Activated CD4-positive, alpha-beta memory T cell treated with anti-CD3 and anti-CD28 coated beads for 36 hours (primary cell): ENCODE results near the gene NRG3. TPM values are rescaled to one million over a fixed set of nuclear protein-coding genes. Genes with fewer than 3 reads are reported as not detected.

ENCODE experiments used
- CTCF ChIA-PET: fragments of 350-600 bp; sonication (Branson Sonifier 250); formaldehyde crosslinking; loops from one replicate; lab custom pipeline; 2021; ENCODE audit warnings: antibody characterized with exemption, inconsistent platforms; lab: Charles Lee
- POLR2A ChIA-PET: fragments of 350-600 bp; sonication (Branson Sonifier 250); formaldehyde crosslinking; loops from one replicate; lab custom pipeline; 2021; ENCODE audit warnings: antibody characterized with exemption; lab: Charles Lee
- DNase-seq: peaks from one replicate; pipeline ENCODE4 v3.0.0-alpha.2; 2020
- H3K27ac Mint-ChIP-seq: one replicate; pipeline ENCODE4 v1.8.0; 2021; ENCODE audit warnings: mixed read lengths
- H3K27me3 Mint-ChIP-seq: one replicate; pipeline ENCODE4 v1.8.0; 2021; ENCODE audit warnings: mixed read lengths
- H3K36me3 Mint-ChIP-seq: one replicate; pipeline ENCODE4 v1.8.0; 2021; ENCODE audit warnings: mixed read lengths
- H3K4me1 Mint-ChIP-seq: one replicate; pipeline ENCODE4 v1.8.0; 2021; ENCODE audit warnings: low read depth, mixed read lengths
- H3K4me3 Mint-ChIP-seq: one replicate; pipeline ENCODE4 v1.8.0; 2021; ENCODE audit warnings: mild to moderate bottlenecking, mixed read lengths
- H3K9me3 Mint-ChIP-seq: one replicate; pipeline ENCODE4 v1.8.0; 2021; ENCODE audit warnings: mixed read lengths
- intact Hi-C: fragments of 100-400 bp; cut with micrococcal nuclease; formaldehyde crosslinking; loops from one replicate; pipeline ENCODE4 v1.15.1; 2023
- total RNA-seq, 2 experiments: library from RNA; stranded (reverse); gene quantifications; one replicate each; pipeline ENCODE4 v1.2.3, GENCODE V29; 2021

The NRG3 gene
- total RNA-seq, 2 experiments from 2014 or later = not detected

DNA sequence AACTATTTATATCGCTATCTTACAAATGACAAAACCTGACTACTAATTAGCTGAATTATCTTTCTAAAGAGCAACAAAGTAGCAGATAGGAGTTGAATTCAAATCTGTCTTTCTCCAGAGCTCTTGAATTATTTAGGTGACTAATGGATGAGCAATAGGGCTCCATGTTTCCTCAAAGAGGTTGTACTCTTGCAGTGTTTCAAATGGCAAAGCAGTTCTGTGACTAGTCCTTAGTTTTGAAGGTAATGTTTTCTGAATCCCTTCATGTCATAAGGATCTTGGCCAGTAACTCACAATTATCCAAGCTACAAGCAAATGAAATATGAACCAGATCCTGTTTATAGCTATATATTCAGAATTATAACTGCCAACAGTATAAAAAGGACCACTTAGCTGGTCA lies 999.7 kb downstream of the NRG3 start:
- Mint-ChIP-seq H3K9me3 (peaks cover 2% of the 10 kb centered on the region), H3K36me3 (no peaks in the 10 kb centered on the region), H3K4me1 (no peaks in the 10 kb centered on the region), H3K27me3 (no peaks in the 10 kb centered on the region), H3K4me3 (no peak overlapping the region), H3K27ac (no peak overlapping the region)
- no peak for DNase-seq
- ChIA-PET POLR2A (no interaction called here), CTCF (no interaction called here)
- intact Hi-C loops = no loop called here

DNA sequence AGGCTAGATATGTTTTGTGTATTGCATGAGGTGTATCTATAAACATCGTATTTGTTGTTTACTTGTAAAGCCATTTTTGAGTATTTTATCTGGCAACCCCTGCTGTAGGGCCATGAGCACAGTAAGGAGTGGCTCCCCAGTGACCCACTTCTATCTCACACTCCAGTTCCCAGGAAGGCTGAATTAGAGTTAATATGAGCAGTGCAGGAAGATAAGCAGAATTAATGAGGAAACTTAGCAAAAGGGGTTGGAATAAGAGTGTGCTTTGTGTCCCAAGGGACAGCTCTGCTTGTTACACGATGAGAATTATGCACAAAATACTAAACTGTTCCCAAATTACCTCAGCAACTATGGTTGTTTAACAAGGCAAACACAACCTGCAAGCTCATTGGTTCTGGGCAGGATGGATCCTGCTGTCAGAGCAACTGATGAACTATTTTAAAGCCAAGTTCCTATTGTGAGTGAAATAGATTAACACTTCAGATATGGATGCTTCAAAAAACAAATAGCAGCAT lies 1005.8 kb downstream of the NRG3 start:
- DNase-seq = no peak
- H3K4me1 Mint-ChIP-seq = no peaks in the 10 kb centered on the region
- CTCF ChIA-PET = no interaction called here
- intact Hi-C loops = no loop called here
- H3K9me3 Mint-ChIP-seq = no peaks in the 10 kb centered on the region
- no peaks in the 10 kb centered on the region for H3K27me3 Mint-ChIP-seq
- H3K4me3 Mint-ChIP-seq = no peak overlapping the region
- no peak overlapping the region for H3K27ac Mint-ChIP-seq
- POLR2A ChIA-PET = no interaction called here
- H3K36me3 Mint-ChIP-seq = no peaks in the 10 kb centered on the region

DNA sequence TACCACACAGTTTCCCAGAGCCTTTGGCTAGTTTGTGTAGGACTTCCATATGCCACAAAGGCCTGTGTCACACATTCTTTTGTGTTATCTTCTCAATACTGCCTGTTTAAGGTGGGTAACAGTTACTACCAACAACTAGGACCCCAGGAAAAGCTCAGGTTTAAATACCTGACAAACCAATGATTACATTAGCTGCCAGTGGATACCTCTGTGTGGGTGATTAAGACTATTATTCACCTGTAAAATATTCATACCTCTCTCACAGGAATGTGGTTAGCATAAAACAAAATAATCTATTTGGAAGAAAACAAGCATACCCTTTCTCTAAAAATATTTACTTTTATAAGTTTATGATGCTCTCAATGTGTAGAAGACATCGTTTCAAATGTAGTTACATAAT lies 1007.7 kb downstream of the NRG3 start:
- POLR2A ChIA-PET = no interaction called here
- CTCF ChIA-PET = no interaction called here
- H3K36me3 Mint-ChIP-seq = no peaks in the 10 kb centered on the region
- H3K27ac Mint-ChIP-seq = no peak overlapping the region
- no peak overlapping the region for H3K4me3 Mint-ChIP-seq
- no peaks in the 10 kb centered on the region for H3K27me3 Mint-ChIP-seq
- no peaks in the 10 kb centered on the region for H3K4me1 Mint-ChIP-seq
- DNase-seq = no peak
- intact Hi-C loops = no loop called here
- H3K9me3 Mint-ChIP-seq = peaks cover 3% of the 10 kb centered on the region

DNA sequence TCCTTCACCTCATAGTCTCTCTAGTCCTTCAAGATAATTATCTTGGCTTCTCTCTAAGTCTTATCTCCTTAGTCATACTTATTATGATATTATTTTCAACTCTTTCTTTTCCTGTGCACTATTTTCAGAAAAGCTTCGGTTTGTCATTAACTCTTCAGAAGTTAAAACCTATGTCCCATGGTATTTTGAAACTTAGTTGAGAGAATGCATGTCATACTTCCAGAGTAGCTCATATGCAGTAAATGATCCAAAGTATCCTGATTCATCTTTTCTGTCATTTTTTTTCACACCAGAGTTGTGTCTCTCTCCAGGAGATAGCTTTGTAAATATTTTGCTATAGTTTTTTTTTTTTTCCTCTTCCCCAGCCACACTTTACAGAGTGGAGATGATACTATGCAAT lies 1008.6 kb downstream of the NRG3 start:
- Mint-ChIP-seq H3K36me3 (no peaks in the 10 kb centered on the region), H3K4me3 (no peak overlapping the region), H3K27me3 (no peaks in the 10 kb centered on the region), H3K27ac (no peak overlapping the region), H3K9me3 (peaks cover 5% of the 10 kb centered on the region), H3K4me1 (no peaks in the 10 kb centered on the region)
- DNase-seq = no peak
- POLR2A ChIA-PET = no interaction called here
- CTCF ChIA-PET = no interaction called here
- intact Hi-C loops = no loop called here

DNA sequence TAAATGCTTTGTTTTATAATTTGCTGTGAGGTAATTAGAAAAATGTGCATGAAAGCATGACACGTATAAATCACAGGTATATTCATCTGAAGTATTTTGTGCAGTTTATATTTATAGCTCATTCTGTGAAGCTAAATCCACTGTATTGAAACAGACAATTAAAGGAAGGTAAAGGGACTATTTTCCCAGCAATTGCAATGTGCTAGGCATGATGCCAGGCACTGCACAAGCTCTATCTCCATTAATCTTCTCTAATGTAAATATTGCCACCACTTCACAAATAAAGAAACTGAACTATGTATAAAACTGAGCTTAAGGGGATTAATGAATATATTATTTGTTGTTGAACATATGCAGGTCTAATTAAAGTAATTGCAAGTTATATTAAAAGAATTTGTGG lies 1012.5 kb downstream of the NRG3 start:
- ChIA-PET CTCF (no interaction called here), POLR2A (no interaction called here)
- Mint-ChIP-seq H3K4me1 (no peaks in the 10 kb centered on the region), H3K4me3 (no peak overlapping the region), H3K27me3 (no peaks in the 10 kb centered on the region), H3K36me3 (no peaks in the 10 kb centered on the region), H3K9me3 (peaks cover 9% of the 10 kb centered on the region), H3K27ac (no peak overlapping the region)
- intact Hi-C loops = no loop called here
- no peak for DNase-seq

DNA sequence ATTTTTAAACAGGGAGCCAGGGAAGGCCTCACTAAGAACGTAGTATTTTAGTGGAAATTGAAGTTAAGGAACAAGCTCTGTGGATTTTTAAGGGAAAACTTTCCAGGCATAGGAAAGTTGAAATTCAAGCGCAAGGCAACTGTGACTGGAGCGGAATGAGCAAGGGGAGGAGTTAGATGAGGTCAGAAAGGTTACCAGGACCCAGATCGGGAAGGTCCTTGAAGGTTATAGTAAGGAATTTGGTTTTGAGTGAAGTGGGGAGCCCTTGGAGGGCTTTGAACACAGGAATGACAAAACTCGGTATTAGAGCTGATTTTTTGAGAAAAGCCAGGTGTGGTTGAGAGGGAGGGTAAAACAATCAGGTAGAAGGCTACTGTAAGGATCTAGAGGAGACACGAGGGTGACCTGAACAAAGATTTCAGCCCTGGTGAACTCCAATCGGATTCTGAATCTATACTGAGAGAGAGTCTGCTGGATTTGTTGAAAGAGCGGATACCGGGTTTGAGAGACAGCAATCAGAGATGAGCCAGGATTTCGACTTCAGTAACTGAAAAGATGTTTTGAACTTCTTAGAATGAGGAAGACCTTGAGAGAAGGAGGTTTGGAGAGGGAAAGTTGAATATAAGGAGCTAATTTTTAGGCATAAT lies 1013.9 kb downstream of the NRG3 start:
- intact Hi-C loops = no loop called here
- Mint-ChIP-seq H3K27ac (no peak overlapping the region), H3K27me3 (no peaks in the 10 kb centered on the region), H3K4me1 (no peaks in the 10 kb centered on the region), H3K4me3 (no peak overlapping the region), H3K36me3 (no peaks in the 10 kb centered on the region), H3K9me3 (peaks cover 9% of the 10 kb centered on the region)
- ChIA-PET CTCF (no interaction called here), POLR2A (no interaction called here)
- no peak for DNase-seq

DNA sequence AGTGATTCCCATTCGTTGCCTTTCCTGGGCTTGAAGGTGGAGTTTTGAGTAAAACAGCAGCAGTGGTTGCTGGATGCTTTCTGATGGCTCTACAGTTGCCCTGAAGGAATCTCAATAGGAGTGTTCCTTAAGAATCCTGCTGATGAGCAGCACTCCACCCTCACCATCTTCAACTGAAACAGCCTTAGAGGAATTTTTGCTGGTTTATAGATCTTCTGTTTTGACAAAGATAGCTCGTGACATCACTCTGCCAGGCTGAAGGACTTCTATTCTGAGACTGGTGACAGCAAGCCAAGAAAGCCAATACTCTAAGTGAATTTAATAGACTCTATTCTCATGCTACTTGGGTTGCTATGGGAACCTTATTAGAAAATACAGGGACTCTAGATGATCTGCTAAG lies 1014.7 kb downstream of the NRG3 start:
- H3K9me3 Mint-ChIP-seq = peaks cover 11% of the 10 kb centered on the region
- no peaks in the 10 kb centered on the region for H3K27me3 Mint-ChIP-seq
- CTCF ChIA-PET = no interaction called here
- intact Hi-C loops = no loop called here
- H3K4me1 Mint-ChIP-seq = no peaks in the 10 kb centered on the region
- H3K4me3 Mint-ChIP-seq = no peak overlapping the region
- POLR2A ChIA-PET = no interaction called here
- no peak for DNase-seq
- H3K27ac Mint-ChIP-seq = no peak overlapping the region
- no peaks in the 10 kb centered on the region for H3K36me3 Mint-ChIP-seq

DNA sequence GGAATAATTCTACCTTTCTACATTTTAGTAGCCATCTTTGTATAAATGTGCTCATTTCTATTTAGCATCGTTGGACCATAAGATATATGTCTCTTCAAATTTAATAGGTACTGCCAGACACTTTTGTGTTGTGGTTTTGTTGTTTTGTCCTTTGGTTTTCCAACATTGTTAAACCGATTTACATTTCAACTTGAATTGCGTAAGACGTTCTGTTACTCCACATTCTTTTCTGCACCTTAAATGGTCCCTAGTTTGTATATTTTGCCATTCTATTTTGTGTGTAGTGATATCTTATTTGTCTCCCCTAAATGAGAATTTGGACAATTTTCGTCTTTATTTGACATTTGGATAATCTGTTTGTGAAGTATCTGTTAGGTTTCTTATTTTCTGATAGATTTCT lies 1015.6 kb downstream of the NRG3 start:
- intact Hi-C loops = no loop called here
- CTCF ChIA-PET = no interaction called here
- POLR2A ChIA-PET = no interaction called here
- no peak overlapping the region for H3K4me3 Mint-ChIP-seq
- no peaks in the 10 kb centered on the region for H3K4me1 Mint-ChIP-seq
- H3K36me3 Mint-ChIP-seq = no peaks in the 10 kb centered on the region
- peaks cover 11% of the 10 kb centered on the region for H3K9me3 Mint-ChIP-seq
- no peaks in the 10 kb centered on the region for H3K27me3 Mint-ChIP-seq
- H3K27ac Mint-ChIP-seq = no peak overlapping the region
- no peak for DNase-seq

DNA sequence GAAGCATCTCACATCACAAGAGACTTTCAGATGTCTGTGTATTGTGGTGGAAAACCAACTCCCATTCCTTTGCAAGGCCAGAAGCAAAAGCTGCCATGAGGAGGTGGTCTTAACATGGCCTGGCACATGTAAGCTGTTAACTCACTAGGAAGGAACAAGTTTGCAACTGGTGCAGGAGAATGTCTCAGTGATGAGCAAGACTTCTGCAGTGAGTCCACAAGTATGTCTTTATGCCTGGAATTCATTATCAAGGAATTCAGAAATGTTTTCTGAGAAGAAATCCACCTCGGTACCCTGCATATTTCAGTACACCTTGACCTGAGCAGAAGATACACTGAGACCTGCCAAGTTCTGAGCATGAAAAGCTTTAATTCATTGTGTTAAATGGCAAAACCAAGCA lies 1033.1 kb downstream of the NRG3 start:
- H3K27ac Mint-ChIP-seq = no peak overlapping the region

DNA sequence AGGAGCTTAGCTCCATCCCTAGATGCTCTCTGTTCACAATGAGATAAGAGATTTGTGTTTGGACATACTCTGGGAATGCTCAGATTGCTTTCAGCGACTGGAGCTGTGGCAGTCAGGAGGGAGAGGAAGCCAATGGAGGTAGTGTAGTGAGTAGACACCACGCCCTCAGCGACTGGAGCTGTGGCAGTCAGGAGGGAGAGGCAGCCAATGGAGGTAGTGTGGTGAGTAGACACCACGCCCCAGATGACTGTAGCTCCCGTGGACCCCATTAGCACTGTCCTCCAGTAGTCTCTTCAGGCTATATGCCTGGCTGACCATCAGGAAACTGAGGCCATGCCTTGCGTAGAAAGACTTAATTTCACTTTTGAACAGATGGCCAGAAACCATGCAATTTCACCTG lies 1033.8 kb downstream of the NRG3 start:
- H3K36me3 Mint-ChIP-seq = no peaks in the 10 kb centered on the region
- H3K4me3 Mint-ChIP-seq = no peak overlapping the region
- ChIA-PET CTCF (no interaction called here), POLR2A (no interaction called here)
- no peaks in the 10 kb centered on the region for H3K27me3 Mint-ChIP-seq
- intact Hi-C loops = no loop called here
- no peaks in the 10 kb centered on the region for H3K4me1 Mint-ChIP-seq
- no peak overlapping the region for H3K27ac Mint-ChIP-seq
- no peak for DNase-seq
- H3K9me3 Mint-ChIP-seq = peaks cover 2% of the 10 kb centered on the region

More for the DNA sequence above, 1033.1 kb downstream of the NRG3 start:
- DNase-seq = no peak
- CTCF ChIA-PET = no interaction called here
- Mint-ChIP-seq H3K36me3 (no peaks in the 10 kb centered on the region), H3K4me3 (no peak overlapping the region), H3K9me3 (peaks cover 2% of the 10 kb centered on the region), H3K27me3 (no peaks in the 10 kb centered on the region), H3K4me1 (no peaks in the 10 kb centered on the region)
- intact Hi-C loops = no loop called here
- POLR2A ChIA-PET = no interaction called here

DNA sequence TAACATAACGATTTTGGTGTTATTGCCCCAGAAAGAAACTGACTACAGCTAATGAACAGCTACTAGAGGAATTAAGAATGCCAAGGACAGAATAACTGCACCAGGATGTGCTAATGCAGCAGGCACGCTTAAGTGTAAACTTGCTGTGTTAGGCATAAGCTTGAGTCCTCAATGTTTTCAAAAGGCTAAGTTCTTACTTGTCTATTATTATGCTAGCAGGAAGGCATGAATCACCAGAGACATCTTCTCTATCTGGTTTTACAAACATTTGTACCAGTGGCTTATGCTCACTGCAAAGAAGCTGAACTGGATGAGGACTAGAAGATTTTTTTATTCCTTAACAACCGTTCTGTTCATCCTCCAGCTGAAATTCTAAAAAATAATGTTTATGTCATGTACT lies 1035.3 kb downstream of the NRG3 start:
- Mint-ChIP-seq H3K36me3 (no peaks in the 10 kb centered on the region), H3K4me3 (no peak overlapping the region), H3K9me3 (peaks cover 5% of the 10 kb centered on the region), H3K27me3 (no peaks in the 10 kb centered on the region), H3K27ac (no peak overlapping the region), H3K4me1 (no peaks in the 10 kb centered on the region)
- ChIA-PET CTCF (no interaction called here), POLR2A (no interaction called here)
- DNase-seq = no peak
- intact Hi-C loops = no loop called here

DNA sequence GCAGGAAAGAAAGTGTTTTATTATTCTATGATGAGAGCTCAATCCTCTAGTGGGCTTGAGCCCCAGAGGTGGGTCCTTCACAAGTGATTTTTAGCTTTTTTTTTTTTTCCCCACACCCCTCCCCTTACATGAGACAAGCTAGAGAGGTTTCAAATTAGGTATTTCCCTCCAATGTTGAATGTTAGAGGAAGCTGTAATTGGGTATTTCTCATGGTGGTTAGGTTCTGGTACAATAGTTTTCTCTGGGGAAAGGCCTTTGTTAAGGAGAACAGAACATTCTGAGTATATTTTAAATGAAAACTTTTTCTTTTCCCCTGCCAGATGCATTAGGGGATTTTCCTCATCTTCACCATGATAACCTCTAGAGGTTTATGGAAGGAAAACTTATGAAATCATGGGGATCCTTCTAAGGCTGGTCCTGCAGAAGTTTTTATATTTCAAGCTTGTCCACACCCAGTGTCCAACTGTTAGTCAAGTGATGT lies 1039.7 kb downstream of the NRG3 start:
- Mint-ChIP-seq H3K4me3 (no peak overlapping the region), H3K27ac (no peak overlapping the region), H3K27me3 (no peaks in the 10 kb centered on the region), H3K9me3 (peaks cover 5% of the 10 kb centered on the region), H3K36me3 (no peaks in the 10 kb centered on the region), H3K4me1 (no peaks in the 10 kb centered on the region)
- intact Hi-C loops = no loop called here
- CTCF ChIA-PET = no interaction called here
- no peak for DNase-seq
- POLR2A ChIA-PET = no interaction called here

DNA sequence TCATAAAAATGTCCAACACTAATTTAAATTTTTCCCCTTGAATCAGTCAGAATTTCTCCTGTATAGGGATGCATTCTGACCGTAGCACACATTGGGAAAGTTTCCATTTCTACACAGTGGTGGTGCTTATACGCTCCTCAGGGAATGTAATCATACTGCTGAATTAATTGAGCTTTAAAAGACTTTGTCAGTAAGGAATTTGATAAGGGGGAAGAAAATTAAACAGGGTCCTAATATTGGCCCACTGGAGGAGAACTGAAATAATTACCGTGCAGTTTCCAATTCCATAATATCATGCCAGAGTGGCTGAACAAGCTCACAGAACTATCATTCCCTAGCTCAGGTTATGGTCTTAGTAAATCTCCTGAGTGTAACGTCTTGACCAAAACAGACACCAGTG lies 1041.9 kb downstream of the NRG3 start:
- intact Hi-C loops = no loop called here
- Mint-ChIP-seq H3K27ac (no peak overlapping the region), H3K4me1 (no peaks in the 10 kb centered on the region), H3K27me3 (no peaks in the 10 kb centered on the region), H3K36me3 (no peaks in the 10 kb centered on the region), H3K9me3 (peaks cover 7% of the 10 kb centered on the region), H3K4me3 (no peak overlapping the region)
- no peak for DNase-seq
- ChIA-PET CTCF (no interaction called here), POLR2A (no interaction called here)
